ENCODE data around the gene MS4A14. TPM values are rescaled to one million over a fixed set of nuclear protein-coding genes. Genes with fewer than 3 reads are reported as not detected.
A peak's percentile ranks its signal among the peaks of the same experiment; 100 is the strongest.

Gene MS4A14
- total and polyA plus RNA-seq, 2 donors (not counting 1 experiment from before 2014, with no cell fraction given) = 3.4 to 5.4 TPM

DNA sequence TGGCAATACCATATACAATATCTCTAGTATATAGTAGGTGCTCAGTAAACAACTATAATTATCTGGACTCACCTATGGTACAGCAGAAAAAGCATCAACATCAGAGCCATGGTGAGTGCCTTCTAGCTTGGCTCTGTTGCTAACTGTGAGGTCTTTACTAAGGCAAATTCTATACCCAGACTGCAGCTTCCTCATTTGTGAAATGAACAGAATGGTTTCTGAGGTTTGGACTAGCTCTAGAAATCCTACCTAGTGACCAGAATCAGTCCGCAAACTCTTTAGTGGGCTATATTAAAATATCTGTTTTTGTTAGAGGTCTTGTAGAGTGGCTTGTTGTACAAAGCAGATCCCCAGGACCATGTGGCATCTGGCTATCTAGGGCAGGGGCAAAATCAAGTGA lies 63.1 kb downstream of the MS4A14 start:
- intact Hi-C loops (cut with micrococcal nuclease) = loop anchor here (1.0 to 10.0 kb wide), 3 partner anchors 10 to 635 kb away; partner anchors contain the start of gene TMEM109
- no peaks in the 10 kb centered on the region for H3K27me3 Mint-ChIP-seq
- H3K9me3 Mint-ChIP-seq (ENCODE audit: insufficient read depth) = no peaks in the 10 kb centered on the region
- TF ChIP-seq EZH2 (IDR thresholded peaks at IDR 0.05; ENCODE audit: borderline replicate concordance, insufficient read depth, low read depth, low read length, poor library complexity, severe bottlenecking) (no peak), CTCF (IDR thresholded peaks at IDR 0.05) (no peak)
- peaks cover 86% of the 10 kb centered on the region for H3K79me2 ChIP-seq (ENCODE audit: control insufficient read depth, insufficient read depth, low read length)
- H3K27ac ChIP-seq (ENCODE audit: low read length in 2 of 2) = peak overlapping the region; percentile 51 to 93
- H3K4me1 ChIP-seq (ENCODE audit: control insufficient read depth in 2 of 2, insufficient read depth in 2 of 2, low read length in 2 of 2) = peaks cover 64 to 67% of the 10 kb centered on the region in 2 donors
- peak overlapping the region; percentile 90 for H3K4me3 Mint-ChIP-seq
- DNase-seq = peak; percentile 54
- no peaks in the 10 kb centered on the region for H3K9me3 ChIP-seq (ENCODE audit: control extremely low read depth in 1 of 3, control insufficient read depth in 2 of 3, insufficient read depth in 1 of 3, low read length in 2 of 3)
- H4K20me1 ChIP-seq (ENCODE audit: control insufficient read depth, insufficient read depth, low read length, poor library complexity, severe bottlenecking) = peaks cover 65% of the 10 kb centered on the region
- ATAC-seq (ENCODE audit: low read depth) = no peak
- H3K36me3 ChIP-seq (replicated peaks in 1 of 2; ENCODE audit: control extremely low read depth in 1 of 2, control insufficient read depth in 1 of 2, extremely low read depth in 1 of 2, insufficient read depth in 2 of 2, low read length in 1 of 2) = peaks cover 3 to 76% of the 10 kb centered on the region in 2 experiments
- H3K4me3 ChIP-seq (ENCODE audit: control extremely low read depth in 1 of 5, extremely low read depth in 1 of 5, insufficient read depth in 1 of 5, low read depth in 2 of 5, low read length in 4 of 5) = peak overlapping the region; percentile 63 to 96 (median 74)
- peaks cover 82% of the 10 kb centered on the region for H3K4me1 Mint-ChIP-seq
- ChIA-PET POLR2A (interaction anchor here (0.7 to 2.5 kb wide), 8 partner anchors 12 to 96 kb away, joined by 3 to 10 read pairs (median 6); partner anchors contain the start of gene MS4A14), CTCF (interaction anchor here (0.7 to 7.7 kb wide), 17 partner anchors 9 to 195 kb away, joined by 3 to 257 read pairs (median 6); no protein-coding TSS in a partner anchor)
- H3K27me3 ChIP-seq (replicated peaks in 1 of 4; ENCODE audit: control extremely low read depth in 1 of 4, control insufficient read depth in 3 of 4, insufficient read depth in 4 of 4, low read length in 3 of 4) = no peaks in the 10 kb centered on the region
- no CpG with 5 or more reads among the region's 1 CpG for WGBS (ENCODE audit: insufficient coverage)
- peak overlapping the region; percentile 92 for H3K27ac Mint-ChIP-seq
- peak overlapping the region; percentile 75 for H3K4me2 ChIP-seq (replicated peaks; ENCODE audit: low read depth, low read length, poor library complexity, severe bottlenecking)
- H2AFZ ChIP-seq (ENCODE audit: insufficient read depth, low read depth, low read length, poor library complexity, severe bottlenecking) = no peak overlapping the region
- H3K9ac ChIP-seq (ENCODE audit: low read length) = peak overlapping the region; percentile 81

Other genes starting within 250 kb of the MS4A14 start
- gene MS4A6A, start 213.4 kb upstream of the MS4A14 start, total RNA-seq = 0.34 and 0.80 TPM in 2 replicates
- gene MS4A6A, start 213.4 kb upstream of the MS4A14 start, polyA plus RNA-seq = 2.8 and 4.1 TPM in 2 replicates
- 0.42 TPM in 1 of 2 replicates, not detected in the other for gene MS4A4E, start 153.3 kb upstream of the MS4A14 start, total RNA-seq
- gene MS4A4E, start 153.3 kb upstream of the MS4A14 start, polyA plus RNA-seq = 0.27 and 1.0 TPM in 2 replicates
- 0.51 and 0.99 TPM in 2 replicates for gene MS4A4A, start 115.8 kb upstream of the MS4A14 start, total RNA-seq
- gene MS4A4A, start 115.8 kb upstream of the MS4A14 start, polyA plus RNA-seq = 0.45 and 0.72 TPM in 2 replicates
- gene MS4A6E, start 69.2 kb upstream of the MS4A14 start, total RNA-seq = not detected in 2 replicates
- not detected in 2 replicates for gene MS4A6E, start 69.2 kb upstream of the MS4A14 start, polyA plus RNA-seq
- 27.2 and 29.1 TPM in 2 replicates for gene MS4A7, start 17.9 kb upstream of the MS4A14 start, total RNA-seq
- 10.6 and 16.8 TPM in 2 replicates for gene MS4A7, start 17.9 kb upstream of the MS4A14 start, polyA plus RNA-seq
- gene MS4A5, start 33.1 kb downstream of the MS4A14 start, total RNA-seq = not detected in 2 replicates
- gene MS4A5, start 33.1 kb downstream of the MS4A14 start, polyA plus RNA-seq = not detected in 2 replicates
- 1,202 and 1,215 TPM in 2 replicates for gene MS4A1, start 59.4 kb downstream of the MS4A14 start, total RNA-seq
- gene MS4A1, start 59.4 kb downstream of the MS4A14 start, polyA plus RNA-seq = 5,160 and 6,008 TPM in 2 replicates
- not detected in 2 replicates for gene MS4A12, start 96.3 kb downstream of the MS4A14 start, total RNA-seq
- not detected in 2 replicates for gene MS4A12, start 96.3 kb downstream of the MS4A14 start, polyA plus RNA-seq
- gene MS4A13, start 118.9 kb downstream of the MS4A14 start, total RNA-seq = not detected in 2 replicates
- not detected in 2 replicates for gene MS4A13, start 118.9 kb downstream of the MS4A14 start, polyA plus RNA-seq